GM23248 (cell line): ENCODE results near the gene ENAH. TPM values are rescaled to one million over a fixed set of nuclear protein-coding genes. Genes with fewer than 3 reads are reported as not detected.

Source experiments
- DNase-seq: peaks from one replicate; pipeline ENCODE4 v3.0.0-alpha.2; 2015
- H2AFZ ChIP-seq: fragments of 200-600 bp; sonication (generic); 2 replicates; pipeline ENCODE4 v1.6.1; 2016; ENCODE audit warnings: antibody characterized with exemption
- H3F3A ChIP-seq: fragments of 200-600 bp; sonication (generic); 2 replicates; pipeline ENCODE4 v1.6.1; 2016; ENCODE audit warnings: mild to moderate bottlenecking, antibody characterized with exemption, mixed run types; ENCODE audit not compliant: insufficient read depth
- H3K27ac ChIP-seq: fragments of 200-600 bp; sonication (generic); 2 replicates; pipeline ENCODE4 v1.5.1; 2016; ENCODE audit warnings: mild to moderate bottlenecking
- H3K27me3 ChIP-seq: fragments of 200-600 bp; sonication (generic); replicated peaks from 2 replicates; pipeline ENCODE4 v1.6.1; 2016; ENCODE audit warnings: mild to moderate bottlenecking; ENCODE audit not compliant: insufficient read depth
- H3K36me3 ChIP-seq: fragments of 200-600 bp; sonication (generic); 2 replicates; pipeline ENCODE4 v1.6.1; 2016; ENCODE audit warnings: low read depth, mild to moderate bottlenecking
- H3K4me1 ChIP-seq: fragments of 200-600 bp; sonication (generic); 2 replicates; pipeline ENCODE4 v1.6.1; 2016; ENCODE audit warnings: mild to moderate bottlenecking; ENCODE audit not compliant: insufficient read depth
- H3K4me2 ChIP-seq: fragments of 200-600 bp; sonication (generic); one replicate; pipeline ENCODE4 v1.6.1; 2016; ENCODE audit warnings: mild to moderate bottlenecking; ENCODE audit not compliant: unreplicated experiment
- H3K4me3 ChIP-seq: fragments of 200-600 bp; sonication (generic); 2 replicates; pipeline ENCODE4 v1.5.1; 2016; ENCODE audit warnings: mild to moderate bottlenecking
- H3K79me2 ChIP-seq: fragments of 200-600 bp; sonication (generic); 2 replicates; pipeline ENCODE4 v1.6.1; 2016; ENCODE audit warnings: mild to moderate bottlenecking; ENCODE audit not compliant: insufficient read depth
- H3K9ac ChIP-seq: fragments of 200-600 bp; sonication (generic); 2 replicates; pipeline ENCODE4 v1.6.1; 2016; ENCODE audit warnings: mild to moderate bottlenecking
- H3K9me2 ChIP-seq: fragments of 200-600 bp; sonication (generic); 2 replicates; pipeline ENCODE4 v1.6.1; 2016; ENCODE audit warnings: mixed run types, mild to moderate bottlenecking, moderate library complexity; ENCODE audit not compliant: insufficient read depth
- H3K9me3 ChIP-seq: fragments of 200-600 bp; sonication (generic); one replicate; pipeline ENCODE4 v1.6.1; 2017; ENCODE audit warnings: low read depth
- H4K20me1 ChIP-seq: fragments of 200-600 bp; sonication (generic); 2 replicates; pipeline ENCODE4 v1.6.0; 2016; ENCODE audit not compliant: insufficient read depth
- EZH2 ChIP-seq: fragments of 200-600 bp; sonication (generic); IDR thresholded peaks from 2 replicates; pipeline ENCODE4 v1.6.1; 2018; ENCODE audit warnings: antibody characterized with exemption, mild to moderate bottlenecking; ENCODE audit not compliant: insufficient read depth, poor library complexity, severe bottlenecking
- EZH2phosphoT487 ChIP-seq: fragments of 200-600 bp; sonication (generic); IDR thresholded peaks from 2 replicates; pipeline ENCODE4 v1.6.1; 2018; ENCODE audit warnings: antibody characterized with exemption, moderate library complexity, mild to moderate bottlenecking, low read depth; ENCODE audit not compliant: insufficient read depth
- WGBS, 2 experiments: methylation state at CpG; one replicate each; pipeline ENCODE4 v1.1.6; 2015 to 2017; ENCODE audit warnings: low lambda C conversion rate in 2 of 2, low coverage in 1 of 2; ENCODE audit errors: missing lambda C conversion rate in 2 of 2; 5-methylcytosine and 5-hydroxymethylcytosine counted together
- in situ Hi-C: fragments of 300-500 bp; cut with MboI; formaldehyde crosslinking; loops from 2 replicates; pipeline ENCODE4 v1.15.0; 2020
- polyA plus RNA-seq: library from polyadenylated mRNA; unstranded; fragments of >200 nt; fragmentation: Nextera tagmentation; extraction: Ambion mirVana; gene quantifications from 2 replicates; pipeline ENCODE4 v1.2.1, GENCODE V29; 2016
- total RNA-seq: library from RNA; depleted of rRNA; stranded (reverse); fragments of >200 nt; shearing (Covaris generic); gene quantifications from 2 replicates; pipeline ENCODE4 v1.2.3, GENCODE V29; 2014

The ENAH gene
- total and polyA plus RNA-seq, 2 experiments from 2014 or later = 40.1 to 125 TPM

- H3K4me3 ChIP-seq = no peak overlapping the region
- no peaks in the 10 kb centered on the region for H3K27me3 ChIP-seq
- H4K20me1 ChIP-seq = no peaks in the 10 kb centered on the region
- H3K9ac ChIP-seq = no peak overlapping the region
- H3K27ac ChIP-seq = no peak overlapping the region
- H3F3A ChIP-seq = no peaks in the 10 kb centered on the region
- H3K9me2 ChIP-seq = no peaks in the 10 kb centered on the region
- H3K79me2 ChIP-seq = no peaks in the 10 kb centered on the region
- no peak overlapping the region for H2AFZ ChIP-seq
- no peak overlapping the region for H3K4me2 ChIP-seq
- whole genome bisulfite sequencing, 2 experiments = 49 to 55% methylated on average over 2 of the region's 2 CpGs
- TF ChIP-seq EZH2phosphoT487 (no peak), EZH2 (no peak)
- DNase-seq = no peak
- no peaks in the 10 kb centered on the region for H3K36me3 ChIP-seq
- H3K4me1 ChIP-seq = no peaks in the 10 kb centered on the region
- H3K9me3 ChIP-seq = no peaks in the 10 kb centered on the region
- in situ Hi-C loops = no loop called here
These were observed 28.3 kb upstream of the ENAH start for GRCh38 chr1:225681231-225681630.

- H3F3A ChIP-seq = no peaks in the 10 kb centered on the region
- no peak overlapping the region for H3K4me3 ChIP-seq
- no peak overlapping the region for H3K4me2 ChIP-seq
- H3K79me2 ChIP-seq = no peaks in the 10 kb centered on the region
- H4K20me1 ChIP-seq = no peaks in the 10 kb centered on the region
- no peaks in the 10 kb centered on the region for H3K9me2 ChIP-seq
- no peak overlapping the region for H2AFZ ChIP-seq
- no peak overlapping the region for H3K27ac ChIP-seq
- no peaks in the 10 kb centered on the region for H3K27me3 ChIP-seq
- in situ Hi-C loops = no loop called here
- no peak overlapping the region for H3K9ac ChIP-seq
- no peaks in the 10 kb centered on the region for H3K36me3 ChIP-seq
- no peaks in the 10 kb centered on the region for H3K4me1 ChIP-seq
- WGBS, 2 experiments = 65 to 66% methylated on average over 2 of the region's 2 CpGs
- no peak for DNase-seq
- TF ChIP-seq EZH2 = no peak
- TF ChIP-seq EZH2phosphoT487 = no peak
- H3K9me3 ChIP-seq = no peaks in the 10 kb centered on the region
These were observed 25.6 kb upstream of the ENAH start for GRCh38 chr1:225678545-225678944.

- no peaks in the 10 kb centered on the region for H3K27me3 ChIP-seq
- no peak overlapping the region for H2AFZ ChIP-seq
- H3K36me3 ChIP-seq = no peaks in the 10 kb centered on the region
- no peaks in the 10 kb centered on the region for H3K79me2 ChIP-seq
- in situ Hi-C loops = no loop called here
- no peak overlapping the region for H3K9ac ChIP-seq
- 77 to 80% methylated on average over 38 to 40 of the region's 40 CpGs for WGBS, 2 experiments
- H3F3A ChIP-seq = no peaks in the 10 kb centered on the region
- no peak for DNase-seq
- H3K27ac ChIP-seq = no peak overlapping the region
- H3K4me3 ChIP-seq = no peak overlapping the region
- H3K9me2 ChIP-seq = no peaks in the 10 kb centered on the region
- TF ChIP-seq EZH2 (no peak), EZH2phosphoT487 (no peak)
- no peaks in the 10 kb centered on the region for H3K9me3 ChIP-seq
- no peak overlapping the region for H3K4me2 ChIP-seq
- H3K4me1 ChIP-seq = no peaks in the 10 kb centered on the region
- no peaks in the 10 kb centered on the region for H4K20me1 ChIP-seq
These were observed 24.6 kb upstream of the ENAH start for GRCh38 chr1:225677350-225678124.

GRCh38 chr1:225674381-225674780 lies 21.5 kb upstream of the ENAH start:
- in situ Hi-C loops = no loop called here
- 60 to 61% methylated on average over 2 of the region's 2 CpGs for WGBS, 2 experiments
- no peaks in the 10 kb centered on the region for H3K4me1 ChIP-seq
- H3F3A ChIP-seq = no peaks in the 10 kb centered on the region
- no peaks in the 10 kb centered on the region for H3K27me3 ChIP-seq
- no peak overlapping the region for H3K4me3 ChIP-seq
- H3K9me2 ChIP-seq = no peaks in the 10 kb centered on the region
- TF ChIP-seq EZH2 (no peak), EZH2phosphoT487 (no peak)
- DNase-seq = no peak
- no peak overlapping the region for H3K4me2 ChIP-seq
- H3K27ac ChIP-seq = no peak overlapping the region
- H2AFZ ChIP-seq = no peak overlapping the region
- no peak overlapping the region for H3K9ac ChIP-seq
- no peaks in the 10 kb centered on the region for H3K79me2 ChIP-seq
- no peaks in the 10 kb centered on the region for H4K20me1 ChIP-seq
- H3K36me3 ChIP-seq = no peaks in the 10 kb centered on the region
- no peaks in the 10 kb centered on the region for H3K9me3 ChIP-seq
